NOMO-1 (cell line): ENCODE measurements around the gene SPATA19.

Experiments used
- DNase-seq, 2 experiments: peaks; one replicate each; lab custom pipeline; 2025; ENCODE audit not compliant: unreplicated experiment in 2 of 2; lab: John Stamatoyannopoulos, UW

The SPATA19 gene

DNA sequence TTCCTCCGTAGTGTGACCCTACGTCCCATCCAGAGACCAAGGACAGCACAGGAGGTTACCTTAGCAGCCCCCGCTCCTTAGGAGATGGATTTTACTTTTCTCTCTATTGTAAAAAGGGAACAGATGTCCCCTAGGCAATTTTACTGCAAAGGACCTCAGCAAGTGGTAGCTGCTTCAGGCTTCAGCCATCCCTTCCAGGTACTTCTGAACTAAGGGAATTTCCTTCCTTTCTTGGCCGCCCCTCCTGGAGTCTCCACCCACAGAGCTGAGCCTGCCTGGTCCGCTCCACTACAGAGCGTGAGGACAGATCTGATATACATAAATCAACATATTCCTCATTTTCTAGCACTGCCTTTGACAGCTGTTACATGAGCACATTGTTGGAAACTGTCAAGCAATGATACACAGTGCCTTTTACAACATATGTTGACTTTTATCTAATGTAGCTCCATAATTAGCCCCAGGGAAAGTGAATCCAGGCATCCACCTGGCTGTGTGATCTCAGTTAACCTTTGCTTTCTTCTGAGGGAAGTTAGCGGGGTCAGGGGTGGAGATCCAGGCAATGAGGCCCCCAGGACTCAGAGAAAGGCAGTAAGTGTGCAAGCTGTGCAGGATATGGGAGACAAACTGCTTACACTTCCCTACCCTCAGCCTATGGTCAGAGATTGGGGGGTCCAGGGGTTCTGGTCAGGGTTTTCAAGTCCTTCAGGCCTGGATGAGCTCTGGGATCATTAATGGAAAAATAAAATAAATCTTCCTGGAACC is 51.9 kb downstream of the SPATA19 start:
- no peak for DNase-seq

GRCh38 chr11:133790995-133791394 is 54.3 kb downstream of the SPATA19 start:
- no peak for DNase-seq
